K562 (cell line): ENCODE data around the gene RNU2-63P. TPM values are rescaled to one million over a fixed set of nuclear protein-coding genes. Genes with fewer than 3 reads are reported as not detected.

Experiments
- ATAC-seq: fragments of 200-7000 bp; cut with Tn5 transposase; 3 replicates; pipeline ENCODE4 v1.9.1; 2020; ENCODE audit warnings: moderate library complexity
- BruUV-seq: library from RNA; stranded (reverse); fragments of 400-500 nt; replicated peaks from 2 replicates; lab custom pipeline; 2021; lab: Mats Ljungman, UMichigan
- CTCF ChIA-PET: fragments of 300-600 bp; formaldehyde crosslinking; extraction: SDS; loops from one replicate; lab custom pipeline; 2021; ENCODE audit warnings: low intra/inter-chr PET ratio; lab: Yijun Ruan, JAX
- POLR2A ChIA-PET: fragments of 300-600, 350-650 bp; sonication (Branson Sonifier 250); formaldehyde crosslinking; extraction: SDS; loops from one replicate; lab custom pipeline; 2021; ENCODE audit warnings: antibody characterized with exemption, inconsistent platforms; lab: Yijun Ruan, JAX
- DNase-seq, 4 experiments: peaks; one replicate each; pipeline versions ENCODE4 v3.0.0 to v3.0.0-alpha.2; 2011 to 2018; ENCODE audit warnings: low spot score in 3 of 4, mixed read lengths in 3 of 4; ENCODE audit errors: extremely low read depth in 1 of 4
- FAIRE-seq: peaks from 2 replicates; lab custom pipeline; 2011; peaks lifted over from hg19 to GRCh38; lab: Jason Lieb, UNC
- H2AFZ ChIP-seq: 2 replicates; pipeline ENCODE4 v1.6.0; 2011; ENCODE audit warnings: low read depth, low read length, control low read depth, inconsistent platforms
- H3K27ac ChIP-seq: fragments of 200-600 bp; 3 replicates; pipeline ENCODE4 v1.8.0; 2011; ENCODE audit warnings: low read depth, mild to moderate bottlenecking, control low read depth, inconsistent platforms, low read length, moderate library complexity, mixed read lengths; ENCODE audit errors: extremely low read depth
- H3K27me3 ChIP-seq, 2 experiments: fragments of 300-600 bp in 1 of 2; 2 replicates in 1 of 2; 3 replicates in 1 of 2; pipeline versions ENCODE4 v1.6.0 to v1.8.0; 2011; ENCODE audit warnings: inconsistent platforms in 2 of 2, low read length in 2 of 2, mild to moderate bottlenecking in 1 of 2, mixed read lengths in 1 of 2, moderate library complexity in 1 of 2; ENCODE audit not compliant: control insufficient read depth in 2 of 2, insufficient read depth in 2 of 2
- H3K36me3 ChIP-seq: fragments of 300-600 bp; 3 replicates; pipeline ENCODE4 v1.8.0; 2011; ENCODE audit warnings: mild to moderate bottlenecking, low read length, inconsistent platforms; ENCODE audit not compliant: control insufficient read depth, insufficient read depth
- H3K4me1 ChIP-seq, 2 experiments: fragments of 200-600 bp in 1 of 2; replicated peaks in 1 of 2; 2 replicates in 1 of 2; 3 replicates in 1 of 2; pipeline versions ENCODE4 v1.5.1 to v1.8.0; 2011; ENCODE audit warnings: inconsistent platforms in 2 of 2, low read length in 2 of 2, mild to moderate bottlenecking in 1 of 2, mixed read lengths in 1 of 2, moderate library complexity in 1 of 2; ENCODE audit not compliant: control insufficient read depth in 2 of 2, insufficient read depth in 2 of 2
- H3K4me2 ChIP-seq: 2 replicates; pipeline ENCODE4 v1.6.1; 2011; ENCODE audit warnings: low read length, control low read depth, inconsistent platforms, mixed read lengths; ENCODE audit not compliant: insufficient read depth
- H3K4me3 ChIP-seq: fragments of 200-600 bp; sonication (generic), shearing (Covaris generic); 2 replicates; pipeline ENCODE4 v1.5.1; 2016; ENCODE audit warnings: control low read depth, inconsistent platforms
- H3K79me2 ChIP-seq: fragments of 200-600 bp; 3 replicates; pipeline ENCODE4 v1.8.0; 2011; ENCODE audit warnings: low read length, inconsistent platforms; ENCODE audit not compliant: control insufficient read depth, insufficient read depth
- H3K9ac ChIP-seq, 2 experiments: 2 replicates each; pipeline versions ENCODE4 v1.6.0 to v1.6.1; 2011; ENCODE audit warnings: low read depth in 2 of 2, low read length in 2 of 2, control low read depth in 1 of 2, inconsistent platforms in 1 of 2, mild to moderate bottlenecking in 1 of 2, mixed read lengths in 1 of 2; ENCODE audit not compliant: insufficient read depth in 1 of 2
- H3K9me1 ChIP-seq: one replicate; pipeline ENCODE4 v1.6.0; 2011; ENCODE audit warnings: inconsistent platforms, mild to moderate bottlenecking, low read length, moderate library complexity; ENCODE audit not compliant: control insufficient read depth, insufficient read depth
- H3K9me3 ChIP-seq: replicated peaks from 2 replicates; pipeline ENCODE4 v1.5.1; 2011; ENCODE audit warnings: low read depth, low read length, inconsistent platforms; ENCODE audit not compliant: control insufficient read depth, insufficient read depth
- H4K20me1 ChIP-seq: replicated peaks from 2 replicates; pipeline ENCODE4 v1.6.1; 2011; ENCODE audit warnings: low read length, inconsistent platforms, mixed read lengths; ENCODE audit not compliant: control insufficient read depth, insufficient read depth
- HEY1 ChIP-seq: fragments of 250-450 bp; sonication (Bioruptor Pico); IDR thresholded peaks from 2 replicates; pipeline ENCODE4 v1.5.0; 2020; ENCODE audit warnings: mild to moderate bottlenecking, moderate library complexity, borderline replicate concordance
- JUN ChIP-seq, 2 experiments: sonication (generic) in 1 of 2; formaldehyde crosslinking in 1 of 2; IDR thresholded peaks; 2 replicates each; pipeline versions ENCODE4 v1.6.1 to v1.8.0; 2012 to 2022; ENCODE audit warnings: borderline replicate concordance in 2 of 2, mild to moderate bottlenecking in 2 of 2, improper control_type of control experiment in 1 of 2, low read depth in 1 of 2, low read length in 1 of 2, missing genetic modification reagents in 1 of 2
- KLF1 ChIP-seq: fragments of 450-650 bp; IDR thresholded peaks from 2 replicates; pipeline ENCODE4 v1.6.1; 2016; ENCODE audit warnings: missing genetic modification characterization, missing compliant biosample characterization
- MXI1 ChIP-seq: IDR thresholded peaks from 2 replicates; pipeline ENCODE4 v1.6.1; 2011; ENCODE audit warnings: low read depth, mild to moderate bottlenecking, improper control_type of control experiment, low read length
- NFE2 ChIP-seq: IDR thresholded peaks from 2 replicates; pipeline ENCODE4 v1.6.1; 2014; ENCODE audit warnings: antibody characterized with exemption, low read depth
- PTBP1 ChIP-seq: fragments of 200-400 bp; formaldehyde crosslinking; IDR thresholded peaks from 2 replicates; pipeline ENCODE4 v1.6.1; 2017; ENCODE audit warnings: low read depth, low read length
- RBM17 ChIP-seq: fragments of 200-400 bp; formaldehyde crosslinking; IDR thresholded peaks from 2 replicates; pipeline ENCODE4 v1.6.1; 2017; ENCODE audit warnings: low read depth, mild to moderate bottlenecking, low read length, borderline replicate concordance
- TAF7 ChIP-seq: fragments of 450-650 bp; IDR thresholded peaks from 2 replicates; pipeline ENCODE4 v1.6.1; 2016; ENCODE audit warnings: missing genetic modification characterization, missing compliant biosample characterization
- TFAM ChIP-seq: fragments of 250-450 bp; sonication (Bioruptor Pico); conservative IDR thresholded peaks from 2 replicates; pipeline ENCODE4 v1.5.0; 2021; ENCODE audit warnings: mild to moderate bottlenecking, moderate library complexity
- TSHZ1 ChIP-seq: fragments of 250-450 bp; sonication (Bioruptor Pico); IDR thresholded peaks from 2 replicates; pipeline ENCODE4 v1.4.0; 2020; ENCODE audit warnings: mild to moderate bottlenecking, moderate library complexity
- ZNF263 ChIP-seq: sonication (generic); formaldehyde crosslinking; IDR thresholded peaks from 2 replicates; pipeline ENCODE4 v1.8.0; 2022; ENCODE audit warnings: mild to moderate bottlenecking, missing genetic modification reagents, borderline replicate concordance
- WGBS: fragments of 100-300 bp; shearing (Covaris generic); methylation state at CpG from one replicate; pipeline ENCODE4 v1.1.6; 2016; ENCODE audit warnings: low coverage, mixed read lengths; ENCODE audit not compliant: insufficient coverage; ENCODE audit errors: missing lambda C conversion rate; 5-methylcytosine and 5-hydroxymethylcytosine counted together
- in situ Hi-C: fragments of 300-500 bp; cut with MboI; formaldehyde crosslinking; loops from 4 replicates; pipeline ENCODE4 v1.15.0; 2018; ENCODE audit warnings: inconsistent platforms, mixed read lengths
- intact Hi-C: fragments of 100-400 bp; cut with micrococcal nuclease; formaldehyde crosslinking; loops from 2 replicates; pipeline ENCODE4 v1.14.2; 2022
- polyA plus RNA-seq, 8 experiments: library from polyadenylated mRNA; depleted of rRNA in 4 of 8; stranded (reverse) in 5 of 8; unstranded in 3 of 8; fragments of >200 nt; fragmentation: Nextera tagmentation in 2 of 8; fragmentation: Illumina TruSeq in 1 of 8; extraction: Ambion mirVana in 2 of 8; extraction: Trizol in 1 of 8; gene quantifications; 2 replicates each; pipeline versions ENCODE4 v1.2.1 to v1.2.3, GENCODE V29; 2011 to 2014; ENCODE audit warnings: inconsistent platforms in 1 of 8, missing spikeins in 1 of 8
- total RNA-seq, 7 experiments: library from RNA; depleted of rRNA in 6 of 7; stranded (reverse); fragments of >200 nt in 6 of 7; fragmentation: Illumina TruSeq in 2 of 7; extraction: Trizol in 2 of 7; gene quantifications; 2 replicates each; pipeline versions ENCODE4 v1.2.1 to v1.2.3, GENCODE V29; 2011 to 2021; ENCODE audit warnings: low replicate concordance in 1 of 7
- TF ChIP-seq, protein P1 (sequence below): fragments of 250-450 bp; sonication (Bioruptor Pico); IDR thresholded peaks from 2 replicates; pipeline ENCODE4 v1.4.0; 2020

The RNU2-63P gene
- total and polyA plus RNA-seq, 9 of the 15 experiments (the other 6 are each of a cell fraction or from before 2014, with no cell fraction given) = 5.8 to 253 (median 169) TPM; not detected in 4

DNA sequence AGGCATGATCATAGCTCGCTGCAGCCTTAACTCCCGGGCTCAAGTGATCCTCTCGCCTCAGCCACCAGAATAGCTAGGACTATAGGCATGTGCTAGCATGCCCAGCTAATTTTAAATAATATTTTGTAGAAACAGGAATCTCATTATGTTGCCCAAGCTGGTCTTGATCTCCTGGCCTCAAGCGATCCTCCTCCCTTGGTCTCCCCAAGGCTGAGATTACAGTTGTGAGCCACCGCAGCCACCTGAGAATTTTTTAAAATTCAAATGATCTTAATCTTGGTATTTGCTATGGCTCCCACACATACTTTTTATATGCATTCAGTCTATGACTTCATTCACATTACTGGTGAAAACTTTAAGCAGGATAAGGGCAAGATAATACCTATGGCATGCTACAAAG is 26.1 kb upstream of the RNU2-63P start:
- 41% methylated on average over 5 of the region's 5 CpGs for WGBS
- Histone ChIP-seq H3K9me3 (no peaks in the 10 kb centered on the region), H3K27ac (no peak overlapping the region), H3K4me3 (no peak overlapping the region), H2AFZ (no peak overlapping the region), H3K36me3 (no peaks in the 10 kb centered on the region), H3K9me1 (no peaks in the 10 kb centered on the region), H4K20me1 (no peaks in the 10 kb centered on the region), H3K9ac (no peak overlapping the region), H3K79me2 (no peaks in the 10 kb centered on the region), H3K4me1 (no peaks in the 10 kb centered on the region), H3K27me3 (no peaks in the 10 kb centered on the region), H3K4me2 (no peak overlapping the region)
- DNase-seq = no peak
- ChIA-PET POLR2A (no interaction called here), CTCF (no interaction called here)
- intact Hi-C loops = no loop called here
- no TSS peak for BruUV-seq
- TF ChIP-seq NFE2 = no peak
- TF ChIP-seq MXI1 = no peak
- TF ChIP-seq, protein P1, sequence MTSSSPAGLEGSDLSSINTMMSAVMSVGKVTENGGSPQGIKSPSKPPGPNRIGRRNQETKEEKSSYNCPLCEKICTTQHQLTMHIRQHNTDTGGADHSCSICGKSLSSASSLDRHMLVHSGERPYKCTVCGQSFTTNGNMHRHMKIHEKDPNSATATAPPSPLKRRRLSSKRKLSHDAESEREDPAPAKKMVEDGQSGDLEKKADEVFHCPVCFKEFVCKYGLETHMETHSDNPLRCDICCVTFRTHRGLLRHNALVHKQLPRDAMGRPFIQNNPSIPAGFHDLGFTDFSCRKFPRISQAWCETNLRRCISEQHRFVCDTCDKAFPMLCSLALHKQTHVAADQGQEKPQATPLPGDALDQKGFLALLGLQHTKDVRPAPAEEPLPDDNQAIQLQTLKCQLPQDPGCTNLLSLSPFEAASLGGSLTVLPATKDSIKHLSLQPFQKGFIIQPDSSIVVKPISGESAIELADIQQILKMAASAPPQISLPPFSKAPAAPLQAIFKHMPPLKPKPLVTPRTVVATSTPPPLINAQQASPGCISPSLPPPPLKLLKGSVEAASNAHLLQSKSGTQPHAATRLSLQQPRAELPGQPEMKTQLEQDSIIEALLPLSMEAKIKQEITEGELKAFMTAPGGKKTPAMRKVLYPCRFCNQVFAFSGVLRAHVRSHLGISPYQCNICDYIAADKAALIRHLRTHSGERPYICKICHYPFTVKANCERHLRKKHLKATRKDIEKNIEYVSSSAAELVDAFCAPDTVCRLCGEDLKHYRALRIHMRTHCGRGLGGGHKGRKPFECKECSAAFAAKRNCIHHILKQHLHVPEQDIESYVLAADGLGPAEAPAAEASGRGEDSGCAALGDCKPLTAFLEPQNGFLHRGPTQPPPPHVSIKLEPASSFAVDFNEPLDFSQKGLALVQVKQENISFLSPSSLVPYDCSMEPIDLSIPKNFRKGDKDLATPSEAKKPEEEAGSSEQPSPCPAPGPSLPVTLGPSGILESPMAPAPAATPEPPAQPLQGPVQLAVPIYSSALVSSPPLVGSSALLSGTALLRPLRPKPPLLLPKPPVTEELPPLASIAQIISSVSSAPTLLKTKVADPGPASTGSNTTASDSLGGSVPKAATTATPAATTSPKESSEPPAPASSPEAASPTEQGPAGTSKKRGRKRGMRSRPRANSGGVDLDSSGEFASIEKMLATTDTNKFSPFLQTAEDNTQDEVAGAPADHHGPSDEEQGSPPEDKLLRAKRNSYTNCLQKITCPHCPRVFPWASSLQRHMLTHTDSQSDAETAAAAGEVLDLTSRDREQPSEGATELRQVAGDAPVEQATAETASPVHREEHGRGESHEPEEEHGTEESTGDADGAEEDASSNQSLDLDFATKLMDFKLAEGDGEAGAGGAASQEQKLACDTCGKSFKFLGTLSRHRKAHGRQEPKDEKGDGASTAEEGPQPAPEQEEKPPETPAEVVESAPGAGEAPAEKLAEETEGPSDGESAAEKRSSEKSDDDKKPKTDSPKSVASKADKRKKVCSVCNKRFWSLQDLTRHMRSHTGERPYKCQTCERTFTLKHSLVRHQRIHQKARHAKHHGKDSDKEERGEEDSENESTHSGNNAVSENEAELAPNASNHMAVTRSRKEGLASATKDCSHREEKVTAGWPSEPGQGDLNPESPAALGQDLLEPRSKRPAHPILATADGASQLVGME (CRISPR knock-in tag) = no peak
- no peak for TF ChIP-seq RBM17
- TF ChIP-seq TAF7 (tag) = no peak
- TF ChIP-seq JUN (IDR thresholded peaks at IDR 0.05; ENCODE audit: borderline replicate concordance, low read depth, low read length) = no peak
- no peak for TF ChIP-seq JUN (CRISPR knock-in tag; IDR thresholded peaks at IDR 0.05; ENCODE audit: borderline replicate concordance)
- TF ChIP-seq PTBP1 = no peak
- no peak for TF ChIP-seq ZNF263 (CRISPR knock-in tag)
- no peak for TF ChIP-seq TSHZ1 (CRISPR knock-in tag)
- TF ChIP-seq TFAM (CRISPR knock-in tag) = no peak
- TF ChIP-seq KLF1 (tag) = no peak
- TF ChIP-seq HEY1 (CRISPR knock-in tag) = no peak
- no peak for ATAC-seq
- in situ Hi-C loops = no loop called here
- FAIRE-seq = no peak
